ENCODE data around the gene WNT10A. TPM values are rescaled to one million over a fixed set of nuclear protein-coding genes. Genes with fewer than 3 reads are reported as not detected.

WNT10A gene
- total and polyA plus RNA-seq, 9 of the 15 experiments (the other 6 are each of a cell fraction or from before 2014, with no cell fraction given) = not detected

GRCh38 chr2:218851286-218851685, 29.4 kb upstream of the WNT10A start (continued):
- no peak for TF ChIP-seq ZNF77 (CRISPR knock-in tag; IDR thresholded peaks at IDR 0.05)
- TF ChIP-seq E2F4 (CRISPR knock-in tag; IDR thresholded peaks at IDR 0.05; ENCODE audit: low read depth) = no peak
- TF ChIP-seq ZC3H4 (CRISPR knock-in tag; IDR thresholded peaks at IDR 0.05; ENCODE audit: borderline replicate concordance) = no peak
- no peak for TF ChIP-seq MAX (CRISPR knock-in tag; IDR thresholded peaks at IDR 0.05)
- TF ChIP-seq MLX (CRISPR knock-in tag; conservative IDR thresholded peaks at IDR 0.05) = no peak

GRCh38 chr2:218852911-218853667, 27.6 kb upstream of the WNT10A start:
- POLR2A ChIA-PET = no interaction called here
- TF ChIP-seq ZC3H4 (CRISPR knock-in tag; IDR thresholded peaks at IDR 0.05; ENCODE audit: borderline replicate concordance) (no peak), ZNF23 (CRISPR knock-in tag; IDR thresholded peaks at IDR 0.05) (no peak), ZNF75A (CRISPR knock-in tag; IDR thresholded peaks at IDR 0.05) (no peak), REST (IDR thresholded peaks at IDR 0.05; ENCODE audit: borderline replicate concordance) (peak; percentile 60; the same call in 1 of the 2 replicates), REST (CRISPR knock-in tag; IDR thresholded peaks at IDR 0.05; ENCODE audit: low read depth) (no peak)

More at GRCh38 chr2:218852911-218853667, 27.6 kb upstream of the WNT10A start:
- H3K4me2 ChIP-seq (ENCODE audit: insufficient read depth, low read length) = no peak overlapping the region
- 27% methylated on average over 12 of the region's 16 CpGs for WGBS (ENCODE audit: insufficient coverage, low coverage, missing lambda C conversion rate)
- H3K9me1 ChIP-seq (ENCODE audit: control insufficient read depth, insufficient read depth, low read length) = no peaks in the 10 kb centered on the region
- in situ Hi-C loops (cut with MboI) = loop anchor here (10.0 kb wide), 1 partner anchor 262 kb away; no protein-coding TSS in a partner anchor
- no peak overlapping the region for H3K9ac ChIP-seq (ENCODE audit: insufficient read depth in 1 of 2, low read depth in 2 of 2, low read length in 2 of 2)
- FAIRE-seq (peak; percentile 86), ATAC-seq (peak; percentile 86), DNase-seq (ENCODE audit: extremely low read depth in 1 of 4, low spot score in 3 of 4) (peak; percentile 50 to 68 (median 52))
- no peaks in the 10 kb centered on the region for H3K9me3 ChIP-seq (replicated peaks; ENCODE audit: control insufficient read depth, insufficient read depth, low read depth, low read length)
- H2AFZ ChIP-seq (ENCODE audit: low read depth, low read length) = no peak overlapping the region
- H4K20me1 ChIP-seq (replicated peaks; ENCODE audit: control insufficient read depth, insufficient read depth, low read length) = no peaks in the 10 kb centered on the region
- no peaks in the 10 kb centered on the region; a peak in 1 of 5 replicates for H3K4me1 ChIP-seq (replicated peaks in 1 of 2; ENCODE audit: control insufficient read depth in 2 of 2, insufficient read depth in 2 of 2, low read length in 2 of 2)
- H3K4me3 ChIP-seq = no peak overlapping the region
- H3K79me2 ChIP-seq (ENCODE audit: control insufficient read depth, insufficient read depth, low read length) = no peaks in the 10 kb centered on the region
- no peaks in the 10 kb centered on the region for H3K36me3 ChIP-seq (ENCODE audit: control insufficient read depth, insufficient read depth, low read length)
- no peak overlapping the region for H3K27ac ChIP-seq (ENCODE audit: extremely low read depth, low read depth, low read length)
- peaks cover 0 to 27% of the 10 kb centered on the region in 2 experiments; a peak in 2 of 5 replicates for H3K27me3 ChIP-seq (ENCODE audit: control insufficient read depth in 2 of 2, insufficient read depth in 2 of 2, low read length in 2 of 2)
- CTCF ChIA-PET (ENCODE audit: low intra/inter-chr PET ratio) = interaction anchor here (0.7 to 1.7 kb wide), 4 partner anchors 45 to 255 kb away, joined by 3 to 10 read pairs (median 3); no protein-coding TSS in a partner anchor
- intact Hi-C loops (cut with micrococcal nuclease) = loop anchor here (1.0 to 10.0 kb wide), 2 partner anchors 45 to 302 kb away; no protein-coding TSS in a partner anchor
- no TSS peak for BruUV-seq (replicated peaks)

Measured in K562 (cell line).